Activated naive CD4-positive, alpha-beta T cell treated with anti-CD3 and anti-CD28 coated beads for 36 hours (primary cell): ENCODE data around the gene KIF26A. TPM values are rescaled to one million over a fixed set of nuclear protein-coding genes. Genes with fewer than 3 reads are reported as not detected.

ENCODE experiments used
- CTCF ChIA-PET: fragments of 350-600 bp; sonication (Branson Sonifier 250); formaldehyde crosslinking; loops from one replicate; lab custom pipeline; 2021; ENCODE audit warnings: antibody characterized with exemption; lab: Charles Lee
- DNase-seq: peaks from one replicate; pipeline ENCODE4 v3.0.0-alpha.2; 2020
- H3K27ac Mint-ChIP-seq: one replicate; pipeline ENCODE4 v1.8.0; 2021; ENCODE audit warnings: mild to moderate bottlenecking, mixed read lengths
- H3K27me3 Mint-ChIP-seq: one replicate; pipeline ENCODE4 v1.8.0; 2021; ENCODE audit warnings: low read depth, mixed read lengths
- H3K36me3 Mint-ChIP-seq: one replicate; pipeline ENCODE4 v1.8.0; 2021; ENCODE audit warnings: low read depth, mixed read lengths
- H3K4me1 Mint-ChIP-seq: one replicate; pipeline ENCODE4 v1.8.0; 2021; ENCODE audit warnings: low read depth, mixed read lengths
- H3K4me3 Mint-ChIP-seq: one replicate; pipeline ENCODE4 v1.8.0; 2021; ENCODE audit warnings: mild to moderate bottlenecking, moderate library complexity, mixed read lengths
- H3K9me3 Mint-ChIP-seq: one replicate; pipeline ENCODE4 v1.8.0; 2021; ENCODE audit warnings: mixed read lengths
- intact Hi-C: fragments of 100-400 bp; cut with micrococcal nuclease; formaldehyde crosslinking; loops from one replicate; pipeline ENCODE4 v1.15.1; 2023
- total RNA-seq, 2 experiments: library from RNA; stranded (reverse); gene quantifications; one replicate each; pipeline ENCODE4 v1.2.3, GENCODE V29; 2021

Gene KIF26A
- total RNA-seq, 2 experiments from 2014 or later = 0.07 TPM

DNA sequence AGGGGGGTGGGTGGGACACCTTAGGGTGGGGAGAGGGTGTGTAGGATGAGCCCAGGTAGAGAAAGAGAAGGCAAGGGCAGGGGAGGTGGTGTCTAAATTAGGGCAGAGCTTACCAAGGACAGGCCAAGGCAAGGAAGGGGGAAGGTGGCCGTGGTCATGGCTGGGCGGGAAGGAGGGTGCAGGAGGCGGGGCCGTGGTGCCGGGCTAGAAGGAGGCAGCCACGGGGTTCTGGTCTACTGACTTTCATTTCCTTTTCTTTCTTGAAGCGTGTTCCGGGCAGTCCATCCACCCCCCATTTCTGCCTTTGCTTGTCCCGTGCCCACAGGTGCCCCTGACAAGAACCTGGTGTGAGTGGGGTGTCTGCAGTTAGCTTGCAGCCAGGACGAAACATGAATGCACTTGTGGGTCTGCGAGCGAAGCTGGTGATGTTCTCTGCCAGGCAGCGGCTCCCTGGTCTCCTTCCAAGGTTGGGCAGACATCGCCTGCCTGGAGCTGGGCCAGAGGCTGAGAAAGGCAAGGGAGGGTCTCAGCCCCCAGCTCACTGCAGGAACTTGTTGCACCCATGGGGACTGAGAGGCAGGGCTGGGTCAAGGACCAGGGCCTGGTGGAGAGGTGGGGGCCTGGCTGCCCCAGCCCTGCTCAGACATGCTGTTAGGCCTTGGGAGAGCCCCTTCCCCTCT, 58.2 kb downstream of the KIF26A start:
- Mint-ChIP-seq H3K27ac (no peak overlapping the region), H3K9me3 (no peaks in the 10 kb centered on the region), H3K4me1 (no peaks in the 10 kb centered on the region), H3K4me3 (no peak overlapping the region), H3K27me3 (no peaks in the 10 kb centered on the region), H3K36me3 (no peaks in the 10 kb centered on the region)
- CTCF ChIA-PET = no interaction called here
- intact Hi-C loops = no loop called here
- no peak for DNase-seq

DNA sequence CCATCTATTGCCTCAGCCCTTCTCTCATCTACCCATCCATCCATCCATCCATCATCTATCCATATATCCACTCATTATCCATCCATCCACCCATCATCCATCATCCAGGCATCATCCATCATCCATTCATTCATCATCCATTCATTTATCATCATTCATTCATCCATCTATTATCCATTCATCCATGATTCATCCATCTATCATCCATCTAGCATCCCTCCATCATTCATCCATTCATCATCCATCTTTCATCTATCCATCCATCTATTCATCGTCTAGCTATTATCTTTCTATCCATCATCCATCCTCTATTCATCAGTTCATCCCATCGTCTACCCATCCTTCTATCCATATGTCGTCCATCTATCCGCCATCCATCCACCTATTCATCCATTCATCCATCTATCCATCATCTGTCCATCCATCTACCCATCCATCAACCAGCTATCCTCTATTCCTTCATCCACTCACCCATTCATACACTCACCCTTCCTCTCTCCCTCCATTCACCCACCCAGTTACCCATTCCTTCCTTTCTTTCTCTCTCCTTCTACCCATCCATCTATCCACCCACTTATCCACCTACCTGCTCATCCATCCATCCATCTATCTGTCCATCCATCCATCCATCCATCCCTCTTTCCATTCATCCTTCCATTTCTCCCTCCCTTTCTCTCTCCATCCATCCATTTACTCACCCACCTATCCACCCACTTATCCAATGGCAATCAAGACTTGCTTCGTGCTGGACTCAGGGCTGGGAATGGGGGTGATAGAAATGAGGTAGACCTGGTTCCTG, 59.3 kb downstream of the KIF26A start:
- CTCF ChIA-PET = no interaction called here
- intact Hi-C loops = no loop called here
- no peaks in the 10 kb centered on the region for H3K4me1 Mint-ChIP-seq
- no peaks in the 10 kb centered on the region for H3K9me3 Mint-ChIP-seq
- no peaks in the 10 kb centered on the region for H3K27me3 Mint-ChIP-seq
- H3K4me3 Mint-ChIP-seq = no peak overlapping the region
- H3K27ac Mint-ChIP-seq = no peak overlapping the region
- H3K36me3 Mint-ChIP-seq = no peaks in the 10 kb centered on the region
- no peak for DNase-seq

DNA sequence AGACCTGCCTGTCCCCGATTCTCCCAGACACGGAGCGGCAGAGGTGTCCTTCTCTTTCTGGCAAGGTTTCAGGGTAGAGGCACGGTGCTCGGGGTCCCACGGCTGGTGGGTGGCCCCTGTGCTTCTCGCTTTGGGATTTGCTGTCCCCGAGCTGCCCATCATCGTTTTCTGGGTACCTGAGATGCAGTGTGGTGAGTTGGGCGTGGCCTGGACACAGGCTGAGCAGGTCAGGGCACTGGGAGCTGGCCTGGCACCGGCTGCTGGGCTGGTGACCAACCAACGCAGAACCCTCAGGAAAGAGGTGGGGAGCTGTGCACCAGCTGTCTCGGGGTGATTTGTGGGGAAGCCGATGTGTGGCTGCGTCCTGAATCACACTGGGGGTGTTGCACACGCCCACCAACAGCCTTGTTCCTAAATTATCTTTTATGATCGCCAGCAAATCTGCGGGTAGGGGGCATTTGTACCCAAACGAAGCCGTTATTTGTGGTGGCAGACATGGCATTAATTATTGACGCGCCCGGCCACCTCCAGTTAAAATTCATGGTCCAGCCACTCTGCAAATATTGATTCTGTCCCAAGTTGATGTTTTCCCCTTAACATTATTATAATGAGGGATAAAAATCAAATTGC, 61.0 kb downstream of the KIF26A start:
- H3K4me3 Mint-ChIP-seq = no peak overlapping the region
- H3K27me3 Mint-ChIP-seq = no peaks in the 10 kb centered on the region
- no peaks in the 10 kb centered on the region for H3K9me3 Mint-ChIP-seq
- CTCF ChIA-PET = no interaction called here
- no peak for DNase-seq
- no peaks in the 10 kb centered on the region for H3K36me3 Mint-ChIP-seq
- no peaks in the 10 kb centered on the region for H3K4me1 Mint-ChIP-seq
- intact Hi-C loops = no loop called here
- H3K27ac Mint-ChIP-seq = no peak overlapping the region

DNA sequence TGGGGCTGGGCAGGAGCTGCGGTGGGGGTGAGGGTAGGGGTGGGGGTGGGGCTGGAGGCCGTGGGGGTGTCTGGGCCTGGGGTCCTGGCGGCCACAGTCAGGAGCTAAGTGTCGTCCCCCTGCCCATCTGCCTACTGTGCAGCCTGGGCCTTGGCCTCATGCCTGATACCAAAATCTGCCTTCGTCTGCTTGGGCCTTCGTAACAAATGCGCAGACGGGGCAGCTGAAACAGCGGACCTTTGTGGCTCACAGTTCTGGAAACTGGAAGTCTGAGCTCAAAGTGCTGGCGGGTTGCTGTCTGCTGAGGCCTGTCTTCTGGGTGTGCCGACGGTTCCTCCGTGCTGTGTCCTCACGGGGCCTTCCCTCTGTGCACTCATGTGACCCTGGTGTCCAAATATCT, 61.7 kb downstream of the KIF26A start:
- no peak overlapping the region for H3K4me3 Mint-ChIP-seq
- DNase-seq = no peak
- CTCF ChIA-PET = no interaction called here
- no peaks in the 10 kb centered on the region for H3K4me1 Mint-ChIP-seq
- intact Hi-C loops = no loop called here
- no peaks in the 10 kb centered on the region for H3K9me3 Mint-ChIP-seq
- no peak overlapping the region for H3K27ac Mint-ChIP-seq
- H3K36me3 Mint-ChIP-seq = no peaks in the 10 kb centered on the region
- no peaks in the 10 kb centered on the region for H3K27me3 Mint-ChIP-seq

DNA sequence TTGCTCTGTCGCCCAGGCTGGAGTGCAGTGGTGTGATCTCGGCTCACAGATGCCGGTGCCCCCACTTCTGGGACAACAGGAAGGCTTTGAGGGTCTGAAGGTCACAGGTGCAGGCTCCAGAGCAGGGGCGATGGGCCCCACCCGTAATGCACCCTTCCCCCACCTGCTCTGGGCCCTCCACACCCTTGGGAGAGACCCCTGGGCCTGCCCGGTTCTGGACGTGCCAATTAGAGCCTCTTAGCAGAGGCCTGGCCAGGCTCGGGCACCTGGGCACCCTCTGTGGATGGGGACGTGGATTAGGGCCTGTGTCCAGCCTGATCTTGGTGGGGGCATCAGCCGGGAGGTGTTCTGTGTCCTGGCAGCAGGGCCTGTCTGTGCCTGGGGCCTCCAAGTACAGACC, 62.2 kb downstream of the KIF26A start:
- CTCF ChIA-PET = no interaction called here
- no peak overlapping the region for H3K4me3 Mint-ChIP-seq
- H3K27ac Mint-ChIP-seq = no peak overlapping the region

DNA sequence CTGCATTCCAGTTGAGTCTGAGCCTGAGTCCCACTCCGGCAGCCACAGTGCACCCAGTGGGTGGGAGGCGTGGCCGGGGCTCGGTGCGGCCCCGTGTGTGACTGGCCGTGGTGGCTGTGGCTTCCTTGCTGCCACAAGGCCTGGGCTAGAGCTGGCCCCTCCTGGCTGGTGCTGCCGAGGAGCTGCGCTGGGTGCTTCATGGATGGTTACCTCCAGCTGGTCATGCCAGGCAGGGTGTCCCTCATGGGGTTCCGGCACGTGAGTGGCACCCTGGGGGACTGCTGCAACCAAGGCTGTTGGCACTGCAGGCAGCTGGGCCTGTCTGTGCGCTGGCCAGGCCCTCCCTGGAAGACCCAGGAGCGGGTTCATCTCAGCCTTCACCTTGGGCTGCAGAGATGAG, 62.7 kb downstream of the KIF26A start:
- no peaks in the 10 kb centered on the region for H3K4me1 Mint-ChIP-seq
- H3K9me3 Mint-ChIP-seq = no peaks in the 10 kb centered on the region
- intact Hi-C loops = no loop called here
- no peak overlapping the region for H3K4me3 Mint-ChIP-seq
- no peaks in the 10 kb centered on the region for H3K36me3 Mint-ChIP-seq
- H3K27ac Mint-ChIP-seq = no peak overlapping the region
- H3K27me3 Mint-ChIP-seq = no peaks in the 10 kb centered on the region
- DNase-seq = no peak
- CTCF ChIA-PET = no interaction called here

More for the DNA sequence above, 62.2 kb downstream of the KIF26A start:
- Mint-ChIP-seq H3K27me3 (no peaks in the 10 kb centered on the region), H3K4me1 (no peaks in the 10 kb centered on the region), H3K9me3 (no peaks in the 10 kb centered on the region), H3K36me3 (no peaks in the 10 kb centered on the region)
- intact Hi-C loops = no loop called here
- DNase-seq = no peak

DNA sequence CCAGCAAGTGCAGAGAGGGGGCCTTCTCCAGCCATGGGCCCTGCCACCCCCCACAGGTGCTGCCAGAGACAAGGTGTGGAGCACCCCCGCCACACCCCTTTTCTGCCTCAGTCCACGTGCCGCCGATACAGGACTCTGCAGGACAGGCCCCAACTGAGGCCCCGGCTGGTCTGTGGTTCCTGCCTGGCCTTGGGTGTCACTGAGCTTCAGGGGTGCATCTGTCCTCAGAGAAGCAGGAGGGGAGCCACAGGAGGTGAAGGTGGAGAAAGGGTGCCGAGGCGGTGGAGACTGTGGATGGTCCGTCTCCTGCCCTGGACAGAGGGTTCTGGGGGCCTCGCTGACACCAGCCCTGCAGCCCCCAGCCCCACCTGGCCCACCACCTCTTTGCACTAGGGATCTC, 63.1 kb downstream of the KIF26A start:
- H3K4me3 Mint-ChIP-seq = no peak overlapping the region
- CTCF ChIA-PET = no interaction called here
- H3K4me1 Mint-ChIP-seq = no peaks in the 10 kb centered on the region
- no peaks in the 10 kb centered on the region for H3K9me3 Mint-ChIP-seq
- DNase-seq = no peak
- intact Hi-C loops = no loop called here
- no peak overlapping the region for H3K27ac Mint-ChIP-seq
- no peaks in the 10 kb centered on the region for H3K27me3 Mint-ChIP-seq
- no peaks in the 10 kb centered on the region for H3K36me3 Mint-ChIP-seq

DNA sequence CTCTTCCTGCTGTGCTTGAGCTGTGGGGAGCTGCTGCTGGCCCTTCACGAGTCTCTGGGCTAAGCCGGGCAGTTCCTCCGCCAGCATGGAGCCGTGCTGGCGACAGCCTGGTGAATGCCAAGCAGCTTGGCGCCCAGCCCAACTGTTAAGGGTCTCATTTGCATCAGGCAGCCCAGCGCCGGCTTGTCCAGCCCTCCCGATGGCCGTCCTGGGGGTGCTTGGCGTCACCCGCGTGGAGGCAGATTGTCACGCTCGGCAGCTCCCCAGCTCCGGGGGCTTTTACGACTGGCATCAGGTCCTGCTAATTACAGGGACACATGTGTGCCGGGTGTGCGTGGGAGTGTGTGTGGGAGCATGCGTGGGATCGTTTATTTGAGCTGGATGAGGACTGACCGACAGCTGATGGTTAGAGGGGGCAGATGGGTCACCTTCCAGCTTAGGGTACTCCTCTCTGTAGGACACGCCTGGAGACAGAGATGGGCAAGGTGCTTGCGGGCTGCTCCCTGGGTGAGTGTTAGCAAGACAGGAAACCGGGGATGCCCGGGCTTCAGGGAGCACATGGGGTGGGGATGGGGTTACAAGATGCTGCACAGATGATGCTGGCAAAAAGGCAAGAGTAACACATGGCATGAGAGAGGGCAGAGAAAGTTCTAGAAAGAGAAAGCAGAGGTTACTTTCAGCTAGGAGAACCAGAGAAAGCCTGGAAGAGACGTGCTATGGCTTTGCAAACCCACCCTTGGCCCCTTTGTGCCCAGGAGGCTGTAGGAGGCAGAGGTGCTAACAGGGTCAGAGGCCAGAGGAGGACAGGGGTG, 64.1 kb downstream of the KIF26A start:
- no peaks in the 10 kb centered on the region for H3K4me1 Mint-ChIP-seq

DNA sequence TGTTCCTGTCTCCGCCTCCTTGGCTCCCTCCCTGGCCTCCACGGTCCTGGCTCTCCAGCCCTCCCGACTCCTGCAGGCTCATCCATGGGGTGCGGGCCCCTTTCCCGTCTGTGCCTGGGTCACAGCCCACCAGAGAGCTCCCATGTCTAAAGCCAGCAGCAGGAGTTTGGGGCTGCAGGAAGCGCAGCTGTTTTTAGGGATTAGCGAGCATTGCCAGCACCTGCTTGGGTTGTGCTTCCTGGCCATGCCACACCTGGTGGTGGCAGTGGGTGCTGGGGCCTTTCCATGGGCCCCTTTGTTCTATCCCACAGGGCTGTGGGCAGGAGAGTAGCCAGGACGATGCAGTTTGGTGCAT, 64.7 kb downstream of the KIF26A start:
- H3K4me1 Mint-ChIP-seq = no peaks in the 10 kb centered on the region
- H3K27ac Mint-ChIP-seq = no peak overlapping the region
- CTCF ChIA-PET = interaction anchor here (0.7 kb wide), 1 partner anchor 437 kb away, joined by 3 read pairs; no protein-coding TSS in a partner anchor
- no peaks in the 10 kb centered on the region for H3K9me3 Mint-ChIP-seq
- intact Hi-C loops = no loop called here
- H3K4me3 Mint-ChIP-seq = no peak overlapping the region
- no peaks in the 10 kb centered on the region for H3K27me3 Mint-ChIP-seq
- no peaks in the 10 kb centered on the region for H3K36me3 Mint-ChIP-seq
- no peak for DNase-seq

More for the DNA sequence above, 64.1 kb downstream of the KIF26A start:
- CTCF ChIA-PET = no interaction called here
- intact Hi-C loops = no loop called here
- H3K27ac Mint-ChIP-seq = no peak overlapping the region
- no peaks in the 10 kb centered on the region for H3K27me3 Mint-ChIP-seq
- H3K36me3 Mint-ChIP-seq = no peaks in the 10 kb centered on the region
- no peak for DNase-seq
- no peaks in the 10 kb centered on the region for H3K9me3 Mint-ChIP-seq
- no peak overlapping the region for H3K4me3 Mint-ChIP-seq

DNA sequence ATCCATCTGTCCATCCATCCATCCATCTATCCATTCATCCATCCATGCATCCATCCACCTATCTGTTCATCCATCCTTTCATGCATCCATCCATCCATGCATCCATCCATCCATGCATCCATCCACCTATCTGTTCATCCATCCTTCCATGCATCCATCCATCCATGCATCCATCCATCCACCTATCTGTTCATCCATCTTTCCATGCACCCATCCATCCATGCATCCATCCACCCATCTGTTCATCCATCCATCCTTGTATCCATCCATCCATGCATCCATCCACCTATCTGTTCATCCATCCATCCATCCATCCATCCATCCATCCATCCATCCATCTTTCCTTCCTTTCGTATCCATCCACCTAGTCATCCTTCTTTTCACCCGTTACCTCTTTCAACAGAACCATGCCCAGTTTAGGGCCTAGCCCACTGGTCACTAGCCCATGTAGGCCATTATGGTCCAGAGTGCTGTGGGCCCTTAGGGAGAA, 66.3 kb downstream of the KIF26A start:
- H3K9me3 Mint-ChIP-seq = no peaks in the 10 kb centered on the region
- H3K36me3 Mint-ChIP-seq = no peaks in the 10 kb centered on the region
- no peak for DNase-seq
- H3K4me1 Mint-ChIP-seq = no peaks in the 10 kb centered on the region
- H3K4me3 Mint-ChIP-seq = no peak overlapping the region
- no peaks in the 10 kb centered on the region for H3K27me3 Mint-ChIP-seq
- no peak overlapping the region for H3K27ac Mint-ChIP-seq
- intact Hi-C loops = no loop called here
- CTCF ChIA-PET = no interaction called here

DNA sequence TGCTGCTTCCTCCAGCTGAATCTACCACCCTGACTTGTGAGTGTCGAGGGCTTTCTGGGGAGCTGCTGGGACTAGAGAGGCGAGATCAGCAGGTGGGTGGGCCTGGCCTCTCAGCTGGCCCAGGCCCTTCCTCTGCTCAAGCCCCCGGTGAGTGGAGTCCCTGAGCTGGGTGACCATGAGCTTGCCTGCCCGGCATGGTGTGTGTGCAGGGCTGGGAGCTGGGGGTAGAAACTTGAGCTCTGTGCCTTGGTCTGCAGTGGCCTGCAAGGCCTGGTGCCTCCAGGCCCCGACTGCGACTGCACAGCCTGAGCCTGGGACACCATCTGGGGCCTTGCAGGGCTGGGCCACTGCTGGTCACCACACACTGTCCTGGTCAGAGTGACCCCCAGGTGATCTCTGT, 67.4 kb downstream of the KIF26A start:
- Mint-ChIP-seq H3K4me1 (no peaks in the 10 kb centered on the region), H3K4me3 (no peak overlapping the region), H3K27ac (no peak overlapping the region), H3K27me3 (no peaks in the 10 kb centered on the region), H3K9me3 (no peaks in the 10 kb centered on the region), H3K36me3 (no peaks in the 10 kb centered on the region)
- DNase-seq = no peak
- intact Hi-C loops = no loop called here
- CTCF ChIA-PET = no interaction called here

DNA sequence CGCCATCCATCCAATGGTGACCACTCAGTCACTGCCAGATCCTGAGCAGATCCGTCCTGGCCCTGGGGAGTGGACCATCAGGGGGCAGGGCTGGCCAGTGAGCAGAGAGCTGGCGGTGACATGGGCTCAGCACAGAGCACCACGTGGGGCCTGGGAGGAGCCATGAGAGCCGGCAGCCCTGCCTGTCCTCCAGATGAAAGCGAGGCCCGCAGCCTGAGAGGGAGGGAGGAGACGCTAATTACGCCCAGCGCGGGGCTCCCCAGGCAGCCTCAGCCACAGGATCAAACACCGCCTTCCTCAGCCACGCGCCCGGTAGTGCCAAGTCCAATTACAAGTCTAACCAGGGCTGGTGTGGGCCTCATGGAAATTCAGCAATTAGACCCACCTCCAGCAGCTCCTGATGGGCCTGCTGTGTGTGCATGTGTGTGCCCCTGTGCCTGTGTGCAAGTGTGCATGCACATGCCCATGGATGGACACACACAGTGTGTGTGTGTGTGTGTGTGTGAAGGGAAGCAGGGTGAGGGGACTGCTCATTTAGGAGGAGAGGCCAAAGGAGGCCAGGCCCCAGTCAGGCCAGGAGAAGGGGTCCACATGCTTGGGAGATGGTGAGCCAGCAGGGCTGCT, 68.0 kb downstream of the KIF26A start:
- no peak for DNase-seq
- Mint-ChIP-seq H3K4me3 (no peak overlapping the region), H3K27me3 (no peaks in the 10 kb centered on the region), H3K4me1 (no peaks in the 10 kb centered on the region), H3K9me3 (no peaks in the 10 kb centered on the region), H3K36me3 (no peaks in the 10 kb centered on the region), H3K27ac (no peak overlapping the region)
- CTCF ChIA-PET = no interaction called here
- intact Hi-C loops = no loop called here
